Panc1 (cell line): Measurements from ENCODE around the gene ZNF396. TPM values are rescaled to one million over a fixed set of nuclear protein-coding genes. Genes with fewer than 3 reads are reported as not detected.
A peak's percentile ranks its signal among the peaks of the same experiment; 100 is the strongest.

Experiments
- ATAC-seq: fragments of 200-7000 bp; cut with Tn5 transposase; 2 replicates; pipeline ENCODE4 v1.9.1; 2020; ENCODE audit warnings: mild to moderate bottlenecking, moderate library complexity
- BruUV-seq: library from RNA; stranded (reverse); fragments of 400-500 nt; replicated peaks from 2 replicates; lab custom pipeline; 2021; lab: Mats Ljungman, UMichigan
- CTCF ChIA-PET: fragments of 300-600 bp; sonication (Branson Sonifier 250); formaldehyde crosslinking; loops from one replicate; lab custom pipeline; 2022; ENCODE audit warnings: antibody characterized with exemption; lab: Charles Lee
- POLR2A ChIA-PET: fragments of 300-600 bp; sonication (Branson Sonifier 250); formaldehyde crosslinking; loops from one replicate; lab custom pipeline; 2022; ENCODE audit warnings: antibody characterized with exemption; lab: Charles Lee
- DNase-seq: peaks from one replicate; pipeline ENCODE4 v3.0.0-alpha.2; 2010; ENCODE audit warnings: low read depth, low spot score
- H3K27ac ChIP-seq: 2 replicates; pipeline ENCODE4 v1.5.1; 2011; ENCODE audit warnings: mild to moderate bottlenecking, low read length, inconsistent platforms
- H3K27me3 ChIP-seq: fragments of 200-500 bp; sonication (Bioruptor generic); 2 replicates; pipeline ENCODE4 v1.6.0; 2014; ENCODE audit warnings: low read length, inconsistent platforms; ENCODE audit not compliant: control insufficient read depth, insufficient read depth
- H3K36me3 ChIP-seq: fragments of 200-500 bp; sonication (Bioruptor generic); 2 replicates; pipeline ENCODE4 v1.5.1; 2014; ENCODE audit warnings: inconsistent platforms, mild to moderate bottlenecking, low read length, moderate library complexity; ENCODE audit not compliant: control insufficient read depth, insufficient read depth
- H3K4me1 ChIP-seq: 2 replicates; pipeline ENCODE4 v1.5.1; 2011; ENCODE audit warnings: inconsistent platforms, mild to moderate bottlenecking, low read length, moderate library complexity; ENCODE audit not compliant: control insufficient read depth, insufficient read depth
- H3K4me3 ChIP-seq, 2 experiments: 2 replicates each; pipeline ENCODE4 v1.5.1; 2011 to 2012; ENCODE audit warnings: low read depth in 2 of 2, low read length in 2 of 2, mild to moderate bottlenecking in 2 of 2, inconsistent platforms in 1 of 2, moderate library complexity in 1 of 2
- H3K9me3 ChIP-seq: fragments of 200-500 bp; sonication (Bioruptor generic); 2 replicates; pipeline ENCODE4 v1.5.1; 2014; ENCODE audit warnings: low read depth, mild to moderate bottlenecking, inconsistent platforms, low read length, moderate library complexity; ENCODE audit not compliant: control insufficient read depth, insufficient read depth
- CTCF ChIP-seq: fragments of 450-650 bp; IDR thresholded peaks from 2 replicates; pipeline ENCODE4 v1.5.1; 2017; ENCODE audit warnings: mild to moderate bottlenecking
- POLR2AphosphoS5 ChIP-seq: IDR thresholded peaks from 2 replicates; pipeline ENCODE4 v1.6.1; 2012; ENCODE audit warnings: mild to moderate bottlenecking, low read depth, low read length, moderate library complexity
- REST ChIP-seq, 2 experiments: IDR thresholded peaks; 2 replicates each; pipeline ENCODE4 v1.6.1; 2011 to 2012; ENCODE audit warnings: low read depth in 2 of 2, control low read depth in 1 of 2, low read length in 1 of 2, mild to moderate bottlenecking in 1 of 2, moderate library complexity in 1 of 2; ENCODE audit not compliant: insufficient read depth in 1 of 2
- SIN3A ChIP-seq: IDR thresholded peaks from 2 replicates; pipeline ENCODE4 v1.6.1; 2012; ENCODE audit warnings: low read depth, mild to moderate bottlenecking, low read length, moderate library complexity, borderline replicate concordance; ENCODE audit not compliant: insufficient read depth
- TCF7L2 ChIP-seq: IDR thresholded peaks from 2 replicates; pipeline ENCODE4 v1.6.1; 2011; ENCODE audit warnings: mild to moderate bottlenecking, low read depth, low read length, inconsistent platforms
- in situ Hi-C: cut with HindIII; loops from 2 replicates; pipeline ENCODE4 v1.10.0; 2016; ENCODE audit warnings: low sequenced_read_pairs, low pct_unique_long_range_greater_than_20kb
- intact Hi-C: fragments of 100-400 bp; cut with micrococcal nuclease; formaldehyde crosslinking; loops from one replicate; pipeline ENCODE4 v1.10.0; 2022; ENCODE audit not compliant: unreplicated experiment
- total RNA-seq: library from RNA; stranded (reverse); gene quantifications from one replicate; pipeline ENCODE4 v1.2.1, GENCODE V29; 2021; ENCODE audit not compliant: unreplicated experiment

The ZNF396 gene
- total RNA-seq, 1 experiment from 2014 or later: 2.8 TPM

- in situ Hi-C loops (no loop called here), intact Hi-C loops (loop anchor here (10.0 kb wide), 1 partner anchor 110 kb away; no protein-coding TSS in a partner anchor)
- Histone ChIP-seq H3K27me3 (no peaks in the 10 kb centered on the region), H3K4me1 (peaks cover 20% of the 10 kb centered on the region), H3K36me3 (peaks cover 10% of the 10 kb centered on the region; the same call in 1 of the 2 replicates), H3K27ac (peak overlapping the region; percentile 92), H3K9me3 (no peaks in the 10 kb centered on the region), H3K4me3 (peak overlapping the region; percentile 75 to 82)
- DNase-seq (no peak), ATAC-seq (no peak; the same call in none of the 2 replicates)
- BruUV-seq: no TSS peak
- CTCF ChIA-PET: interaction anchor here (1.3 to 3.2 kb wide), 2 partner anchors 10 to 113 kb away, joined by 4 to 14 read pairs; no protein-coding TSS in a partner anchor
- TF ChIP-seq SIN3A: no peak
- no peak for TF ChIP-seq REST (IDR thresholded peaks at IDR 0.05; ENCODE audit: insufficient read depth in 1 of 2, low read depth in 2 of 2, low read length in 1 of 2)
- no peak for TF ChIP-seq CTCF
- TF ChIP-seq POLR2AphosphoS5: no peak
- TF ChIP-seq TCF7L2: no peak
- POLR2A ChIA-PET: interaction anchor here (0.5 to 0.7 kb wide), 4 partner anchors 10 to 1699 kb away, joined by 3 to 7 read pairs (median 3); no protein-coding TSS in a partner anchor
Observed at GRCh38 chr18:35344736-35345459, 32.2 kb downstream of the ZNF396 start.

- in situ Hi-C loops: no loop called here
- BruUV-seq: no TSS peak
- H3K4me1 ChIP-seq: peaks cover 20% of the 10 kb centered on the region
- peaks cover 16% of the 10 kb centered on the region for H3K36me3 ChIP-seq
- CTCF ChIA-PET: interaction anchor here (1.3 kb wide), 1 partner anchor 112 kb away, joined by 4 read pairs; no protein-coding TSS in a partner anchor
- TF ChIP-seq TCF7L2: no peak
- TF ChIP-seq SIN3A: 0 out of 2 replicates have a peak, but pooled peaks have one; percentile 69
- TF ChIP-seq CTCF: no peak
- peak; percentile 74 for TF ChIP-seq POLR2AphosphoS5
- TF ChIP-seq REST (IDR thresholded peaks at IDR 0.05; ENCODE audit: insufficient read depth in 1 of 2, low read depth in 2 of 2, low read length in 1 of 2): no peak
- H3K27ac ChIP-seq: peak within 1 kb of the TSS; percentile 92
- peak; percentile 94 for ATAC-seq
- H3K9me3 ChIP-seq: no peaks in the 10 kb centered on the region
- intact Hi-C loops: loop anchor here (10.0 kb wide), 1 partner anchor 109 kb away; no protein-coding TSS in a partner anchor
- no peaks in the 10 kb centered on the region for H3K27me3 ChIP-seq
- POLR2A ChIA-PET: interaction anchor here (0.5 to 0.7 kb wide), 2 partner anchors 11 to 237 kb away, joined by 3 to 7 read pairs; no protein-coding TSS in a partner anchor
- peak within 1 kb of the TSS; percentile 75 to 82 for H3K4me3 ChIP-seq
- peak; percentile 42 for DNase-seq
Observed at GRCh38 chr18:35343936-35344735, 33.0 kb downstream of the ZNF396 start, which contains the start of gene ZNF24. Gene ZNF24 (minus strand): TSS chr18:35344420. CDS start chr18:35340650, 3,770 bp downstream.
